Keratinocyte (primary cell): ENCODE measurements around the gene MCF2.

Experiments
- CTCF ChIP-seq, 3 experiments: IDR thresholded peaks in 1 of 3; conservative IDR thresholded peaks in 1 of 3; optimal IDR thresholded peaks in 1 of 3; 2 replicates in 2 of 3; 3 replicates in 1 of 3; pipeline versions ENCODE3 to v1.5.1; 2011; ENCODE audit warnings: low read length in 3 of 3, mild to moderate bottlenecking in 3 of 3, moderate library complexity in 2 of 3, control low read depth in 1 of 3, inconsistent platforms in 1 of 3; ENCODE audit not compliant: insufficient read depth in 2 of 3; ENCODE audit errors: extremely low read depth in 1 of 3
- EZH2 ChIP-seq: IDR thresholded peaks from one replicate; pipeline ENCODE4 v1.6.1; 2012; ENCODE audit warnings: inconsistent platforms, mild to moderate bottlenecking, low read length, moderate library complexity

- TF ChIP-seq CTCF (optimal IDR thresholded peaks at IDR 0.05 in 1 of 3, IDR thresholded peaks at IDR 0.05 in 1 of 3, conservative IDR thresholded peaks at IDR 0.05 in 1 of 3; ENCODE audit: extremely low read depth in 1 of 3, insufficient read depth in 2 of 3, low read length in 3 of 3) (no peak), EZH2 (no peak)
These were observed 15.1 kb downstream of the MCF2 start for GRCh38 chrX:139692908-139693307.
